Activated naive CD4-positive, alpha-beta T cell treated with anti-CD3 and anti-CD28 coated beads, Interleukin-2, amount 10 ng/mL, durations not matched to agents 7 days and 5 days (primary cell): ENCODE results near the gene NFILZ.
"Not testable (repeated sequence)": the region's sequence is repeated elsewhere in the genome, so short reads cannot be mapped to it uniquely, and the experiment has no call there.

Experiments
- CTCF ChIA-PET: fragments of 350-600 bp; sonication (Branson Sonifier 250); formaldehyde crosslinking; loops from one replicate; lab custom pipeline; 2021; ENCODE audit warnings: antibody characterized with exemption; lab: Charles Lee
- DNase-seq: peaks from one replicate; pipeline ENCODE4 v3.0.0-alpha.2; 2020
- H3K27ac Mint-ChIP-seq: one replicate; pipeline ENCODE4 v1.8.0; 2021; ENCODE audit warnings: mild to moderate bottlenecking, moderate library complexity, mixed read lengths
- H3K27me3 Mint-ChIP-seq: one replicate; pipeline ENCODE4 v1.8.0; 2021; ENCODE audit warnings: mild to moderate bottlenecking, mixed read lengths
- H3K36me3 Mint-ChIP-seq: one replicate; pipeline ENCODE4 v1.8.0; 2021; ENCODE audit warnings: mixed read lengths
- H3K4me1 Mint-ChIP-seq: one replicate; pipeline ENCODE4 v1.8.0; 2021; ENCODE audit warnings: mixed read lengths
- H3K4me3 Mint-ChIP-seq: one replicate; pipeline ENCODE4 v1.8.0; 2021; ENCODE audit warnings: mild to moderate bottlenecking, moderate library complexity, mixed read lengths
- H3K9me3 Mint-ChIP-seq: one replicate; pipeline ENCODE4 v1.8.0; 2021; ENCODE audit warnings: mixed read lengths

The NFILZ gene

DNA sequence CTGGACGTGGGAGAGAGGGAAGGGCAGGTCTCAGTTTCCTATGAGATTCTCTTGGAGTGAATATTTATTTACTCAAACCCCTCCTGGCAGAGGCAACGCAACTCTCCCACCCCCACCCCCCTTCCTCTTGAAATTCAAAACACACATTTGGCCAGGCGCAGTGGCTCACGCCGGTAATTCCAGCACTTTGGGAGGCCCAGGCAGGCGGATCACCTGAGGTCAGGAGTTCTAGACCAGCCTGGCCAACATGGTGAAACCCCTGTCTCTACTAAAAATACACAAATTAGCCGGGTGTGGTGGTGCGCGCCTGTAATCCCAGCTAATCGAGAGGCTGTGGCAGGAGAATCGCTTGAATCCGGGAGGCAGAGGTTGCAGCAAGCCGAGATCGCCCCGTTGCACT is 13.1 kb upstream of the NFILZ start:
- not testable (repeated sequence) for DNase-seq, H3K27ac Mint-ChIP-seq, H3K4me1 Mint-ChIP-seq, H3K9me3 Mint-ChIP-seq, H3K4me3 Mint-ChIP-seq, H3K36me3 Mint-ChIP-seq
- CTCF ChIA-PET: interaction anchor here (1.4 to 1.7 kb wide), 2 partner anchors 77 to 264 kb away, joined by 3 to 5 read pairs; no protein-coding TSS in a partner anchor
- H3K27me3 Mint-ChIP-seq: peaks cover 59% of the 10 kb centered on the region

DNA sequence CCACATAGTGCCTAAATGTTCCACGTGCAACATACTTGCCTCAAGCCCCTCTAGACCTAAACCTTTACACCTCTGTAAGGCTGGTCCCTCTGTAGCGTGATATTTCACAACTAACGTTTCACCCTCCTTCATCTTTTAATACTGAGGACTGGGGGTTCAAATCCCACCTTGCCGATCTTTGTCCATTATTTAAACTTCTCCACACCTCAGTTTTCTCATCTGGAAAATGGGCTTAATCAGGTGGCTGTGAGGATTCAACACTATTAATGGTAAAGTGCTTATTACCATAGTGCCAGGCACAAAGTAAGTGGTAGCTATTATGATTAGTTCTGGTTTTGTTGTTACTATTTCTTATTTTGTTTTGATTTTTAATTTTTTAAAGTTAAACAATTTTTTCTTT is 12.4 kb upstream of the NFILZ start:
- H3K27ac Mint-ChIP-seq: no peak overlapping the region
- no peaks in the 10 kb centered on the region for H3K9me3 Mint-ChIP-seq
- CTCF ChIA-PET: interaction anchor here (1.7 kb wide), 1 partner anchor 76 kb away, joined by 5 read pairs; no protein-coding TSS in a partner anchor
- peaks cover 7% of the 10 kb centered on the region for H3K4me1 Mint-ChIP-seq
- DNase-seq: no peak
- H3K4me3 Mint-ChIP-seq: no peak overlapping the region
- H3K27me3 Mint-ChIP-seq: peaks cover 53% of the 10 kb centered on the region
- no peaks in the 10 kb centered on the region for H3K36me3 Mint-ChIP-seq

DNA sequence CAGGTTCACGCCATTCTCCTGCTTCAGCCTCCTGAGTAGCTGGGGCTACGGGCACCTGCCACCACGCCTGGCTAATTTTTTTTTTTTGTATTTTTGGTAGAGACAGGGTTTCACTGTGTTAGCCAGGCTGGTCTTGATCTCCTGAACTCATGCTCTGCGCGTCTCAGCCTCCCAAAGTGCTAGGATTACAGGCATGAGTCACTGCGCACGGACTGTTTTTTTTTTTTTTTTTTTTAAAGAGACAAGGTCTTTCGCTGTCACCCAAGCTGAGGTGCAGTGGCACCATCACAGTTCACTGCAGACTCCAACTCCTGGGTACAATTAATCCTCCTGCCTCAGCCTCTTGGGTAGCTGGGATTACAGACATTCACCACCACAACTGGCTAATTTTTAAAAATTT is 11.7 kb upstream of the NFILZ start:
- no peak overlapping the region for H3K27ac Mint-ChIP-seq
- no peaks in the 10 kb centered on the region for H3K9me3 Mint-ChIP-seq
- H3K36me3 Mint-ChIP-seq: no peaks in the 10 kb centered on the region
- CTCF ChIA-PET: no interaction called here
- peaks cover 7% of the 10 kb centered on the region for H3K4me1 Mint-ChIP-seq
- peaks cover 46% of the 10 kb centered on the region for H3K27me3 Mint-ChIP-seq
- no peak overlapping the region for H3K4me3 Mint-ChIP-seq
- no peak for DNase-seq

DNA sequence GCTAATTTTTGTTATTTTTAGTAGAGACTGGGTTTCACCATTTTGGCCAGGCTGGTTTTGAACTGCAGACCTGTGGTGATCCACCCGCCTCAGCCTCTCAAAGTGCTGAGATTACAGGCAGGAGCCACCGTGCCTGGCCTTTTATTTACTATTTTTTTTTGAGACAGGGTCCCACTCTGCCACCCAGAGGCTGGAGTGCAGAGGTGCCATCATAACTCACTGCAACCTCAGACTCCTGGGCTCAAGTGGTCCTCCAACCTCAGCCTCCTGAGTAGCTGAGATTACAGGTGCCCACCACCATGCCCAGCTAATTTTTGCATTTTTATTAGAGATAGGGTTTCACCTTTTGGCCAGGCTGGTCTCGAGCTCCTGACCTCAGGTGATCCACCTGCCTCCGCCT is 7.5 kb upstream of the NFILZ start:
- H3K9me3 Mint-ChIP-seq, H3K27ac Mint-ChIP-seq, H3K36me3 Mint-ChIP-seq, H3K4me1 Mint-ChIP-seq, DNase-seq, H3K4me3 Mint-ChIP-seq: not testable (repeated sequence)
- CTCF ChIA-PET: interaction anchor here (1.1 kb wide), 1 partner anchor 41 kb away, joined by 3 read pairs; no protein-coding TSS in a partner anchor
- peaks cover 15% of the 10 kb centered on the region for H3K27me3 Mint-ChIP-seq

DNA sequence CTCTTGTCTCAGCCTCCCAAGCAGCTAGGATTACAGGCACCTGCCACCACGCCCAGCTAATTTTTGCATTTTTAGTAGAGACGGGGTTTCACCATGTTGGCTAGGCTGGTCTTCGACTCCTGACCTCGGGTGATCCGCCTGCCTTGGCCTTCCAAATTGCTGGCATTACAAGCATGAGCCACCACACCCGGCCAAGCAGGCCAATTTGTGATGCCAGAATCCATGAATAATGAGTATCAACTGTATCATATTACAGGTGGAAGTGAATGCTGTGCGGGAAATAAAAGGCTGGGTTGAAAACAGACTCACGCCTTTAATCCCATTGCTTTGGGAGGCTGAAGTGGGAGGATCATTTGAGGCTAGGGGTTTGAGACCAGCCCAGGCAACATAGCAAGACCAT is 3.6 kb upstream of the NFILZ start:
- no peak for DNase-seq
- no peaks in the 10 kb centered on the region for H3K36me3 Mint-ChIP-seq
- no peaks in the 10 kb centered on the region for H3K4me1 Mint-ChIP-seq
- H3K4me3 Mint-ChIP-seq: no peak overlapping the region
- CTCF ChIA-PET: no interaction called here
- no peak overlapping the region for H3K27ac Mint-ChIP-seq
- H3K9me3 Mint-ChIP-seq: no peaks in the 10 kb centered on the region
- no peaks in the 10 kb centered on the region for H3K27me3 Mint-ChIP-seq

DNA sequence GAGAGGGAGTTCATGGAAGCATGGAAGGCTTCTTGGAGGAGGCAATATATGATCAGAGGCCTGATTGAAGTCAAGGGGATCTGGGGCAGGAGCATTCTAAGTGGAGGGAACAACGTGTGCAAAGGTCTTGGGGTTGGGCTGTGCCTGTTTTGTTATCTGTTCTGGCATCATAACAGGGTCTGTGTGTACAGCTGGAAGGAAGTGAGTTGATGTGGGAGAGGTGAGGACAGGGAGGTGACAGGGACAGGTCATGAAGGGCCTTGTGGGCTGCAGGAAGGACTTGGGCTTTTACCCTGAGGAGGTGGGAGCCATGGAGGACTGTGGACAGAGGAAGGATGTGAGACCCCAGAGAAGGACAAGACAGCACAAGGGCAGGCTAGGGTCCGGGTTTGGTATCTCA is 1.2 kb upstream of the NFILZ start:
- H3K27me3 Mint-ChIP-seq: peaks cover 4% of the 10 kb centered on the region
- no peak overlapping the region for H3K27ac Mint-ChIP-seq
- H3K4me1 Mint-ChIP-seq: peaks cover 5% of the 10 kb centered on the region
- CTCF ChIA-PET: no interaction called here
- H3K4me3 Mint-ChIP-seq: no peak overlapping the region
- DNase-seq: no peak
- H3K36me3 Mint-ChIP-seq: no peaks in the 10 kb centered on the region
- H3K9me3 Mint-ChIP-seq: no peaks in the 10 kb centered on the region

DNA sequence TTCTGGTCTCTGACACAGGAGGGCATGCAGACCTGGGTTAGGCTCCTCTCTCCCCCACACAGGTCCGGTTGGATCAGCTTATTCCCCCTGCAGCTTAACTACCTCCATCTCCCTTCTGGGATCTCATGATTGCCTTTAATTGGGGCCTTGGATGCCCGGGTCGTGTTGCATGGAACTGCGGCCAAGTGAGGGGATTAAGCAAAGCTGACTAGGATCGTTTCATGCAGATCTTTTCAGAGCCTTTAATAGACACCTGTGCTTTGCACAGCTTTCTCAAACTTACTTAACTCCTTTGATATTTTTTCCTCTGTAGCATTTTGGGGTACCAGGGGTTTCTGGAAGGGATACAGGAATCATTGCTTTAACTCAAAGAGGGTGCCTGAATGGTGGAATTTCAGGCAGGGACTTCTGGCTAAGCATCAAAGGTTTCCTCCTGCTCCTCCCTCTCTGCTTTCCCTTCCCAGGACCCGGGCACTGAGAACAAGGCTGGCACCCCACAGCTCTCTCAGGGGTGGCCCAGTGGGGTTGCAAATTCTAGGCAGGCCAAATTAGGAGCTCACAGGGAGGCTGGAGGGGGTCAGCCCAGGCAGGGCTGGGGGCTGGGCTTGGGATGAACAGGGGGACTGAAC is 477 bp downstream of the NFILZ start:
- no peak for DNase-seq
- Mint-ChIP-seq H3K27me3 (peaks cover 4% of the 10 kb centered on the region), H3K27ac (no peak overlapping the region)

DNA sequence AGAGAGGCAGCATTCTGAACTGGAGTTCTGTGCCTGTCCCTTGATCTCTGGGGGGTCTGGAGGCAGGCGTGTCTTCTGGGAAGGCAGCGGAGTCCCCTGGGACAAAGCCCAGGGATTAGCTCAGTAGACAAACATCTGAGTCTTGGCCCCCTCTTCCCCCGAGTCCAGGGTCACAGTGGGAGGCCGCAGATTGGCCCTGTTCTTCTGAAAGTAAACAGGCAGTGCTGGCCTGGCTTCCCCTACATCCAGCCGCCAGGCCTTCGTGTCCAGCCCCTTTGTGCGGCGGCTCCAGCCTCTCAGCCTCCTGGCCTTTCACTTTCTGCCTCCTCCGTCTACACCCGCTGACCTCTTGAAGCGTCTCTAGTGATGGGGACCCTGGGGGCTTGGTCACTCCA is 989 bp downstream of the NFILZ start:
- peaks cover 5% of the 10 kb centered on the region for H3K4me1 Mint-ChIP-seq
- H3K9me3 Mint-ChIP-seq: no peaks in the 10 kb centered on the region
- CTCF ChIA-PET: no interaction called here

More for the DNA sequence above, 477 bp downstream of the NFILZ start:
- H3K9me3 Mint-ChIP-seq: no peaks in the 10 kb centered on the region
- peaks cover 5% of the 10 kb centered on the region for H3K4me1 Mint-ChIP-seq
- H3K36me3 Mint-ChIP-seq: no peaks in the 10 kb centered on the region
- no peak overlapping the region for H3K4me3 Mint-ChIP-seq
- CTCF ChIA-PET: no interaction called here

DNA sequence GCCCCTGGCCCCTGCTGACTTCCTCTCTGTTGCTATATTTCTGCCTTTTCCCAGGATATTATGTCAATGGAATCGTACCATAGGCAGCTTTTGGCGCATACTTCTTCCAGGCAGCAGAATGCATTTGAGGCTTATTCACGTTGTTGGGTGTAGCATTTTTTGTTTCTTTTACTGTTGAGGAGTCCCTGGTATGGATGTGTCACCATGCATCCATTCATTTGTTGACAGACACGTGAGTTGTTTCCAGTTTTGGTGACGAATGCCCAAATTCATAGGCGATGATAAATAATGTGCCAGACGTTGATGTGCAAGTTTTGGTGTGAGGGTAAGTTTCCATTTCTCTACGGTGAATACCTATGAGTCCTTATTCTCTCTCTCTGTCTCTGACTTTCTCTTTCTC is 5.0 kb downstream of the NFILZ start:
- Mint-ChIP-seq H3K27ac (no peak overlapping the region), H3K9me3 (no peaks in the 10 kb centered on the region), H3K27me3 (peaks cover 37% of the 10 kb centered on the region), H3K4me3 (no peak overlapping the region), H3K36me3 (no peaks in the 10 kb centered on the region), H3K4me1 (peaks cover 8% of the 10 kb centered on the region)
- CTCF ChIA-PET: no interaction called here
- DNase-seq: no peak

More for the DNA sequence above, 989 bp downstream of the NFILZ start:
- Mint-ChIP-seq H3K36me3 (no peaks in the 10 kb centered on the region), H3K27me3 (peaks cover 4% of the 10 kb centered on the region), H3K27ac (no peak overlapping the region), H3K4me3 (no peak overlapping the region)
- DNase-seq: no peak

DNA sequence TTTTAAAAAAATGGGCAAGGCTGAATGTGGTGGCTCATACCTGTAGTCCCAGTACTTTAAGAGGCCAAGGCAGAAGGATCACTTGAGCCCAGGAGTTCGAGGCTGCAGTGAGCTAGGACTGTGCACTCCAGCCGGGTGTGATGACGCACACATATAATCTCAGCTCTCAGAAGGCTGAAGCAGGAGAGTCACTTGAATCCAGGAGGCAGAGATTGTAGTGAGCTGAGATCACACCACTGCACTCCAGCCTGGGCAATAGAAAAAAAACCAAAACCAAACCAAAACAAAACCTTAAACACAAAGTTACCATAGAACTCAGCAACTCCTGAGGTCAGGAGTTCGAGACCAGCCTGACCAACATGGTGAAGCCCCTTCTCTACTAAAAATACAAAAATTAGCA is 6.6 kb downstream of the NFILZ start:
- H3K4me3 Mint-ChIP-seq, H3K9me3 Mint-ChIP-seq, H3K27ac Mint-ChIP-seq, H3K4me1 Mint-ChIP-seq, H3K36me3 Mint-ChIP-seq, CTCF ChIA-PET, DNase-seq: not testable (repeated sequence)
- H3K27me3 Mint-ChIP-seq: peaks cover 44% of the 10 kb centered on the region

DNA sequence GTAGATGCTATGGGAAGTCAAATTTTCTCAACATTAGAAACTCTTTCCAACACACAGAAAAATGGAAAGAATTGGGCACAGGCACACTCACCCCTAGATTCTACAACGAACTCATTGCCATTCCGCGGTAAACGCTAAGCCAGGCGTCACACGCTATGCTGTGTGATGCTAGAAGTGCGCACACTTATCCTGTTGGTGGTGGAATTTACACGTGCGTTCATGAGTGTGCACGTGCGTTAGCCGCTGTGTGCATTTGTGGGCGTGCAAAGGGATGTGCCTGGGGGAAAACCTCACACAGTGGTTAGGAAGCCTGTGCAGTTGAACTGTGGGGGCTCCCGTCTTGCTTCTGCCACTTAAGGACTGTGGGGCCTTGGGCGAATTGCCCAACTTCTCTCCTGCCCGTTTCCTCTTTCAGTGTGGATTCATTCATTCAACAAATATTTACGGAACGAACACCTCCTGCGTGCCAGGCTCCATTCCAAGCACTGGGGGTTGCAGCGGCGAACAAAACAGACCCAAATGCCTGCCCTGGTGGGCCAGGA is 7.7 kb downstream of the NFILZ start:
- peaks cover 8% of the 10 kb centered on the region for H3K4me1 Mint-ChIP-seq
- CTCF ChIA-PET: interaction anchor here (1.3 kb wide), 1 partner anchor 13 kb away, joined by 4 read pairs; no protein-coding TSS in a partner anchor
- no peak overlapping the region for H3K27ac Mint-ChIP-seq
- peaks cover 7% of the 10 kb centered on the region for H3K9me3 Mint-ChIP-seq
- no peak for DNase-seq
- H3K27me3 Mint-ChIP-seq: peaks cover 44% of the 10 kb centered on the region
- no peak overlapping the region for H3K4me3 Mint-ChIP-seq
- H3K36me3 Mint-ChIP-seq: no peaks in the 10 kb centered on the region

DNA sequence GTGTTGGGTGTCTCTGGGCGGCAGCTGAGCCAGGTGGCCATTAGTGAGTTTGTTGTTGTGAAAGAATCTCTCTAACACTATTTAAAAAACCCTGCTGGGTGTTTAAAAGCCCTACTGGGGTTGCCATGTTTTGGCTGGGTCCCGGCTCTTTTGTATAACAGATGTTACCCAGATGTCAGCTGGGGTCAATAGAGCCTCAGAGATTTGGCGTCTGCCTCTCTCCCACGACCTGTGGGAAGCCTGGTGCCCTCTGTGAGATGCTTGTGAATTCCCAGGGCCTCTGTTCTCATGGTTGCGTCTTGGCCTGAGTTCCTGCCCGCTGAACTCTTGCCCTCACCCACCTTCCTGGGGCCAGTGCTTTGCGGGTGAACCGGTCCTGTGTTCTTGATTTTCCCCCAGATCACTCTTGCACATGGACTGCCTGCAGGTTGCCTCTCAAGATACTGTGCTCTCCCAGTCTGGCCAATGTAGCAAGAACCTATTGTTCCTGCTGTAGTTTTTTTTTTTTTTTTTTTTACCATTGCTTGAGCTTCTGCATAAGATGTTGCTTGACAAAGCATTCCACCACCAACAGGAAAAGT is 9.5 kb downstream of the NFILZ start:
- H3K4me3 Mint-ChIP-seq: no peak overlapping the region
- peaks cover 45% of the 10 kb centered on the region for H3K27me3 Mint-ChIP-seq
- CTCF ChIA-PET: no interaction called here
- H3K36me3 Mint-ChIP-seq: no peaks in the 10 kb centered on the region
- peaks cover 3% of the 10 kb centered on the region for H3K4me1 Mint-ChIP-seq
- no peak overlapping the region for H3K27ac Mint-ChIP-seq
- peaks cover 7% of the 10 kb centered on the region for H3K9me3 Mint-ChIP-seq
- no peak for DNase-seq

DNA sequence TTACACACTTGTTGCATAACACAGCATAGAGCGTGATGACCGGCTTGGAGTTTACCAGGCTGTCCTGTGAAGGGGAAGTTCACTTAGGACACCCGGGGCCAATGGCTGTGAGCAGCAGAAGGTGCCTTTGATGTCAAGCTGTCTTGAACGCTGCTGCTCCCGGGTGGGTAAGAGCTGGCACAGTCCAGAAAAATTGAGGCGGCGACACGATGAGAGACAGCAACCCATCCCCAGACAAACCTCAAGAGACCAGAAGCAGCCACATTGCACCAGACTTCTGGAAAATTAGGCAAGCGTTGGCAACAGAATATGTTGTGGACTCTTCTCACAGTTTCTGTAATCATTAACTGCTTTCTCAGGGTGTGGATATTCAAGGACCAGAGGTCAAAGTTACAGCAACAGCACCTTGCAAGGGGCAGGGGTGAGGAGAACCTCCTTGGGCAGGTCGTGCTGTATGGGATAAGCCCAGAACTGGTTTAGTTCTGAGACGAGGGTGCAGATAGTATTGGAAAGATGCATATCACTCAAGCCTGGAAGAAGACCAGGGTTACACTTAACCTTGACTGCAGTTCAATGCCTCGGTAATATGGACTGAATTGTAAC is 10.1 kb downstream of the NFILZ start:
- Mint-ChIP-seq H3K27me3 (peaks cover 51% of the 10 kb centered on the region), H3K9me3 (peaks cover 7% of the 10 kb centered on the region), H3K36me3 (no peaks in the 10 kb centered on the region), H3K4me1 (peaks cover 3% of the 10 kb centered on the region), H3K4me3 (no peak overlapping the region), H3K27ac (no peak overlapping the region)
- CTCF ChIA-PET: interaction anchor here (2.7 kb wide), 1 partner anchor 14 kb away, joined by 16 read pairs; no protein-coding TSS in a partner anchor
- no peak for DNase-seq

DNA sequence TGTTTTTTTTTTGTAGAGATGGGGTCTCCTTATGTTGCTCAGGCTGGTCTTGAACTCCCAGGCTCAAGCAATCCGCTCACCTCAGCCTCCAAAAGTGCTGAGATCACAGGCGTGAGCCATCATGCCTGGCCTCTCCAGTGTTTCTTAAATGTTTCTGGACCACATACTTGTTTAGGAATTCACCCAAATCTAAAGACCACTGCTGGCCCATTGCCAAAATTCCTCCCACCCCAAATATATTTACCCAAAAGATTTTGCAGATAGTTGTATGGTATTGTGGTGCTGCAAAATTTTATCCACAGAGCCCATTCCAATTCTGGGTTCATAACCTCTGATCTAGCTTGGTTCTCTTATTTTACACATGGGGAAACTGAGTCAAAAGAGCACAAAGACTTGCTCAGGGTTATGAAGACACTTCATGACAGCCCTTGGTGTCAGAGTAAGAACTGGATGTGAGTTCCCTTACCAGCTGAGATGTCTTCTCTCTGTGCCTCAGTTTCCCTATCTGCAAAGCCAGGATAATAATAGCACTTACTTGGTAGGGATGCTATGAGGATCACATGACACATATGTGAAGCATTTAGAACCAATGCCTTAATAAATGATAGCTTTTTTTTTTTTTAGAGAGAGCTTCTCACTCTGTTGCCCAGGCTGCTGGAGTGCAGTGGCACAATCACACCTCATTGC is 10.9 kb downstream of the NFILZ start:
- Mint-ChIP-seq H3K4me3 (no peak overlapping the region), H3K36me3 (no peaks in the 10 kb centered on the region), H3K27me3 (peaks cover 58% of the 10 kb centered on the region), H3K27ac (no peak overlapping the region), H3K4me1 (peaks cover 3% of the 10 kb centered on the region), H3K9me3 (peaks cover 7% of the 10 kb centered on the region)
- CTCF ChIA-PET: interaction anchor here (0.6 to 2.7 kb wide), 7 partner anchors 8 to 60 kb away, joined by 3 to 16 read pairs (median 3); no protein-coding TSS in a partner anchor
- no peak for DNase-seq
